ENCODE measurements around the gene OMP.

OMP gene

GRCh38 chr11:77140231-77140851 lies 37.7 kb downstream of the OMP start:
- no peak for DNase-seq (ENCODE audit: low read depth, low spot score)
- Histone ChIP-seq H3K4me3 (no peak overlapping the region), H3K27ac (no peak overlapping the region), H3K9ac (ENCODE audit: insufficient read length) (no peak overlapping the region), H3K9me3 (ENCODE audit: low read depth, low read length) (no peaks in the 10 kb centered on the region), H3K36me3 (ENCODE audit: insufficient read depth, low read length) (no peaks in the 10 kb centered on the region)
- TF ChIP-seq FOXP2 (optimal IDR thresholded peaks at IDR 0.05; ENCODE audit: control extremely low read depth, extremely low read length, insufficient read depth) (no peak), EZH2 (IDR thresholded peaks at IDR 0.05) (no peak), POLR2AphosphoS5 (IDR thresholded peaks at IDR 0.05; ENCODE audit: borderline replicate concordance, low read depth, low read length) (no peak)

DNA sequence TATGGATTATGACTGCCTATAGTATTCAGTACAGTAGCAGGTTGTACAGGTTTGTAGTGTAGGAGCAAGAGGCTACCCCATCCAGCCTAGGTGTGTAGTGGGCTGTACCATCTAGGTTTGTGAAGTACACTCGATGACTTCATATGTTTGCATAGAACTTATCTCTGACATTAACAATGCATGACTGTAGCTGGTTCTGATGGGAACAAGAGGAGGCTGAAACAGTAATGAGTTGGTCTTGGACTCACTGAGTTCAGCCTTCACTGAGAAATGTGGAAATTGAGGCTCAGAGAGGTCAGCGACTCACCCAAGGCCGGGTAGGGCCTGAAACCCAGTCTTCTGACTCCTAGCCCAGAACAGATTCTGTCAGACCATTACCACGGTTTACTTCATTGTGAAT lies 38.4 kb downstream of the OMP start:
- no peak for DNase-seq (ENCODE audit: low read depth, low spot score)
- TF ChIP-seq FOXP2 (optimal IDR thresholded peaks at IDR 0.05; ENCODE audit: control extremely low read depth, extremely low read length, insufficient read depth) (no peak), POLR2AphosphoS5 (IDR thresholded peaks at IDR 0.05; ENCODE audit: borderline replicate concordance, low read depth, low read length) (no peak), EZH2 (IDR thresholded peaks at IDR 0.05) (no peak)

DNA sequence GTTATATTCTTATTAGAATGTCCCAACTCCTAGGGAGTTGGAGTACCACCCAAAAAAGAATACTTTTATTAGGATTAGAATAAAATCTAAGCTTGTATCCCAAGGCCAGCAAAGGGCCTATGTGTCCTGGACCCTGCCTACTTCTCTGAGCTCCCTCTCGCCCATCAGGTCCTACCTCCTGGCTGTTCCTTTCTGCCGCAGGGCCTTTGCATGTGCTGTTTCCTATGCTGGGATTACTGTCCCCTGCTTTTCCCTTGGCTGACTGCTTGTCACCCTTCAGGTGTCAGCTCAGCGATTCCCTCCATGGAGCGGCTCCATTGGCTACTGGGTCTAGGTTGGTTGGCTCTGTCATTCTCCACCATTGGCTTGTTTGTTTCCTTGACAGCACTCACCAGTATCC lies 38.8 kb downstream of the OMP start:
- no peak for DNase-seq (ENCODE audit: low read depth, low spot score)
- Histone ChIP-seq H3K9ac (ENCODE audit: insufficient read length) (no peak overlapping the region), H3K27ac (no peak overlapping the region), H3K9me3 (ENCODE audit: low read depth, low read length) (no peaks in the 10 kb centered on the region), H3K4me3 (no peak overlapping the region), H3K36me3 (ENCODE audit: insufficient read depth, low read length) (no peaks in the 10 kb centered on the region)
- TF ChIP-seq FOXP2 (optimal IDR thresholded peaks at IDR 0.05; ENCODE audit: control extremely low read depth, extremely low read length, insufficient read depth) (no peak), EZH2 (IDR thresholded peaks at IDR 0.05) (no peak), POLR2AphosphoS5 (IDR thresholded peaks at IDR 0.05; ENCODE audit: borderline replicate concordance, low read depth, low read length) (no peak)

More for the DNA sequence above, 38.4 kb downstream of the OMP start:
- H3K36me3 ChIP-seq (ENCODE audit: insufficient read depth, low read length) = no peaks in the 10 kb centered on the region
- no peak overlapping the region for H3K4me3 ChIP-seq
- H3K9ac ChIP-seq (ENCODE audit: insufficient read length) = no peak overlapping the region
- no peaks in the 10 kb centered on the region for H3K9me3 ChIP-seq (ENCODE audit: low read depth, low read length)
- no peak overlapping the region for H3K27ac ChIP-seq

GRCh38 chr11:77142091-77142975 lies 39.7 kb downstream of the OMP start:
- no peak overlapping the region for H3K4me3 ChIP-seq
- no peak for TF ChIP-seq FOXP2 (optimal IDR thresholded peaks at IDR 0.05; ENCODE audit: control extremely low read depth, extremely low read length, insufficient read depth)
- no peak for TF ChIP-seq POLR2AphosphoS5 (IDR thresholded peaks at IDR 0.05; ENCODE audit: borderline replicate concordance, low read depth, low read length)
- no peak for TF ChIP-seq EZH2 (IDR thresholded peaks at IDR 0.05)
- no peaks in the 10 kb centered on the region for H3K36me3 ChIP-seq (ENCODE audit: insufficient read depth, low read length)
- no peak for DNase-seq (ENCODE audit: low read depth, low spot score)
- no peaks in the 10 kb centered on the region for H3K9me3 ChIP-seq (ENCODE audit: low read depth, low read length)
- no peak overlapping the region for H3K9ac ChIP-seq (ENCODE audit: insufficient read length)
- H3K27ac ChIP-seq = no peak overlapping the region

- TF ChIP-seq POLR2AphosphoS5 (IDR thresholded peaks at IDR 0.05; ENCODE audit: borderline replicate concordance, low read depth, low read length) (no peak), FOXP2 (optimal IDR thresholded peaks at IDR 0.05; ENCODE audit: control extremely low read depth, extremely low read length, insufficient read depth) (no peak), EZH2 (IDR thresholded peaks at IDR 0.05) (no peak)
- Histone ChIP-seq H3K9ac (ENCODE audit: insufficient read length) (no peak overlapping the region), H3K36me3 (ENCODE audit: insufficient read depth, low read length) (no peaks in the 10 kb centered on the region), H3K4me3 (no peak overlapping the region), H3K9me3 (ENCODE audit: low read depth, low read length) (no peaks in the 10 kb centered on the region), H3K27ac (no peak overlapping the region)
- DNase-seq (ENCODE audit: low read depth, low spot score) = no peak
Measured at GRCh38 chr11:77143405-77144020, 40.9 kb downstream of the OMP start.

- no peak for DNase-seq (ENCODE audit: low read depth, low spot score)
- no peaks in the 10 kb centered on the region for H3K36me3 ChIP-seq (ENCODE audit: insufficient read depth, low read length)
- no peaks in the 10 kb centered on the region for H3K9me3 ChIP-seq (ENCODE audit: low read depth, low read length)
- H3K4me3 ChIP-seq = no peak overlapping the region
- TF ChIP-seq EZH2 (IDR thresholded peaks at IDR 0.05) (no peak), FOXP2 (optimal IDR thresholded peaks at IDR 0.05; ENCODE audit: control extremely low read depth, extremely low read length, insufficient read depth) (no peak), POLR2AphosphoS5 (IDR thresholded peaks at IDR 0.05; ENCODE audit: borderline replicate concordance, low read depth, low read length) (no peak)
- no peak overlapping the region for H3K9ac ChIP-seq (ENCODE audit: insufficient read length)
- no peak overlapping the region for H3K27ac ChIP-seq
Measured at GRCh38 chr11:77144196-77144856, 41.7 kb downstream of the OMP start.

GRCh38 chr11:77144857-77145428 lies 42.3 kb downstream of the OMP start:
- Histone ChIP-seq H3K36me3 (ENCODE audit: insufficient read depth, low read length) (no peaks in the 10 kb centered on the region), H3K27ac (no peak overlapping the region), H3K9me3 (ENCODE audit: low read depth, low read length) (no peaks in the 10 kb centered on the region), H3K4me3 (no peak overlapping the region), H3K9ac (ENCODE audit: insufficient read length) (no peak overlapping the region)
- TF ChIP-seq EZH2 (IDR thresholded peaks at IDR 0.05) = no peak
- no peak for TF ChIP-seq POLR2AphosphoS5 (IDR thresholded peaks at IDR 0.05; ENCODE audit: borderline replicate concordance, low read depth, low read length)
- no peak for TF ChIP-seq FOXP2 (optimal IDR thresholded peaks at IDR 0.05; ENCODE audit: control extremely low read depth, extremely low read length, insufficient read depth)
- DNase-seq (ENCODE audit: low read depth, low spot score) = no peak

Data from SK-N-MC (cell line).